HepG2 (cell line): ENCODE data around the gene GPR119.

Source experiments
- ARNT2 ChIP-seq: sonication (generic); formaldehyde crosslinking; IDR thresholded peaks from 2 replicates; pipeline ENCODE4 v1.8.0; 2022; ENCODE audit warnings: mild to moderate bottlenecking, low read depth, missing genetic modification reagents, moderate library complexity
- CTCF ChIP-seq: sonication (generic); formaldehyde crosslinking; IDR thresholded peaks from 2 replicates; pipeline ENCODE4 v1.5.0; 2020; ENCODE audit warnings: mild to moderate bottlenecking, missing genetic modification reagents, moderate library complexity
- JUN ChIP-seq: sonication (generic); formaldehyde crosslinking; IDR thresholded peaks from 2 replicates; pipeline ENCODE4 v1.4.0; 2020; ENCODE audit warnings: mild to moderate bottlenecking, missing genetic modification reagents
- MAZ ChIP-seq, 2 experiments: sonication (generic) in 1 of 2; formaldehyde crosslinking in 1 of 2; IDR thresholded peaks; 2 replicates each; pipeline versions ENCODE4 v1.5.0 to v1.6.1; 2012 to 2020; ENCODE audit warnings: low read depth in 2 of 2, mild to moderate bottlenecking in 2 of 2, borderline replicate concordance in 1 of 2, improper control_type of control experiment in 1 of 2, low read length in 1 of 2, missing genetic modification reagents in 1 of 2, moderate library complexity in 1 of 2
- MIXL1 ChIP-seq: IDR thresholded peaks from 2 replicates; pipeline ENCODE4 v1.6.1; 2016
- TAF1 ChIP-seq: sonication (generic); formaldehyde crosslinking; IDR thresholded peaks from 2 replicates; pipeline ENCODE4 v1.4.0; 2020; ENCODE audit warnings: missing genetic modification reagents
- ZBTB20 ChIP-seq: sonication (generic); formaldehyde crosslinking; IDR thresholded peaks from 2 replicates; pipeline ENCODE4 v1.8.1; 2023; ENCODE audit warnings: missing genetic modification reagents, low read depth, mild to moderate bottlenecking, borderline replicate concordance
- ZNF263 ChIP-seq: sonication (generic); formaldehyde crosslinking; IDR thresholded peaks from 2 replicates; pipeline ENCODE4 v1.4.0; 2020; ENCODE audit warnings: missing genetic modification reagents

GRCh38 chrX:130378024-130378669 lies 7.3 kb downstream of the GPR119 start:
- TF ChIP-seq CTCF (CRISPR knock-in tag) (no peak), TAF1 (CRISPR knock-in tag) (no peak), MAZ (IDR thresholded peaks at IDR 0.05; ENCODE audit: borderline replicate concordance, low read depth, low read length) (no peak), MAZ (CRISPR knock-in tag; IDR thresholded peaks at IDR 0.05; ENCODE audit: low read depth) (no peak), MIXL1 (CRISPR knock-in tag) (no peak), ZBTB20 (no peak), ARNT2 (no peak), JUN (CRISPR knock-in tag) (no peak), ZNF263 (CRISPR knock-in tag) (no peak)
